ENCODE results near the gene C17orf78. TPM values are rescaled to one million over a fixed set of nuclear protein-coding genes. Genes with fewer than 3 reads are reported as not detected.

C17orf78 gene
- total RNA-seq, result not detected

- Histone ChIP-seq H3K36me3 (no peaks in the 10 kb centered on the region), H3K4me1 (ENCODE audit: control insufficient read depth in 1 of 2, low read depth in 2 of 2) (no peaks in the 10 kb centered on the region), H3K27ac (no peak within 1 kb of the TSS), H3K4me3 (no peak within 1 kb of the TSS), H3K9me3 (no peaks in the 10 kb centered on the region), H3K27me3 (replicated peaks; ENCODE audit: insufficient read depth) (no peaks in the 10 kb centered on the region)
- no peak for DNase-seq (ENCODE audit: low spot score)
- ATAC-seq (ENCODE audit: insufficient number of reproducible peaks, low FRiP score, low read depth), result no peak
- TF ChIP-seq, protein P1, sequence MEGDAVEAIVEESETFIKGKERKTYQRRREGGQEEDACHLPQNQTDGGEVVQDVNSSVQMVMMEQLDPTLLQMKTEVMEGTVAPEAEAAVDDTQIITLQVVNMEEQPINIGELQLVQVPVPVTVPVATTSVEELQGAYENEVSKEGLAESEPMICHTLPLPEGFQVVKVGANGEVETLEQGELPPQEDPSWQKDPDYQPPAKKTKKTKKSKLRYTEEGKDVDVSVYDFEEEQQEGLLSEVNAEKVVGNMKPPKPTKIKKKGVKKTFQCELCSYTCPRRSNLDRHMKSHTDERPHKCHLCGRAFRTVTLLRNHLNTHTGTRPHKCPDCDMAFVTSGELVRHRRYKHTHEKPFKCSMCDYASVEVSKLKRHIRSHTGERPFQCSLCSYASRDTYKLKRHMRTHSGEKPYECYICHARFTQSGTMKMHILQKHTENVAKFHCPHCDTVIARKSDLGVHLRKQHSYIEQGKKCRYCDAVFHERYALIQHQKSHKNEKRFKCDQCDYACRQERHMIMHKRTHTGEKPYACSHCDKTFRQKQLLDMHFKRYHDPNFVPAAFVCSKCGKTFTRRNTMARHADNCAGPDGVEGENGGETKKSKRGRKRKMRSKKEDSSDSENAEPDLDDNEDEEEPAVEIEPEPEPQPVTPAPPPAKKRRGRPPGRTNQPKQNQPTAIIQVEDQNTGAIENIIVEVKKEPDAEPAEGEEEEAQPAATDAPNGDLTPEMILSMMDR (IDR thresholded peaks at IDR 0.05), result no peak
Measured at GRCh38 chr17:37375706-37376105, at the start of gene C17orf78. Gene C17orf78 (plus strand): TSS chr17:37375985. CDS start chr17:37376093, 108 bp downstream.

- H3K36me3 ChIP-seq, result no peaks in the 10 kb centered on the region
- no peak for ATAC-seq (ENCODE audit: insufficient number of reproducible peaks, low FRiP score, low read depth)
- H3K27ac ChIP-seq, result no peak overlapping the region
- no peak for DNase-seq (ENCODE audit: low spot score)
- no peaks in the 10 kb centered on the region for H3K27me3 ChIP-seq (replicated peaks; ENCODE audit: insufficient read depth)
- TF ChIP-seq, protein P1 (IDR thresholded peaks at IDR 0.05), result no peak
- no peaks in the 10 kb centered on the region for H3K9me3 ChIP-seq
- no peaks in the 10 kb centered on the region for H3K4me1 ChIP-seq (ENCODE audit: control insufficient read depth in 1 of 2, low read depth in 2 of 2)
- H3K4me3 ChIP-seq, result no peak overlapping the region
Measured at GRCh38 chr17:37327341-37328090, 48.3 kb upstream of the C17orf78 start.

DNA sequence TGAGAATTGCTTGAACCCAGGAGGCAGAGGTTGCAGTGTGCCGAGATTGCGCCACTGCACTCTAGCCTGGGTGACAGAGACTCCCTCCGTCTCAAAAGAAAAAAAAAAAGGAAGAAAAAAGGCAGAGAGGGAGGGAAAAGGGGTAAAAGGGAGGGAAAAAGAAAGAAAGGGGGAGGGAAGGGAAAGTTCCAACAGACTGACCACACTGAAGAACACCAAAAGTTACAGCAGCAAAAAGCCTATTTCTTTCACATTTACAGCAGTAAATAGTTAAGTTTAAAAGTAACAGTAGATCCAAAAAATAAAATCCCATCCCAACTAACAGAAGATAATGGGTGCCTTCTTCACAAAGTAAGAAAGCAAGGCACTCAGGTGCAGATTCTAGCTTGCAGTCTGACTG lies 36.9 kb upstream of the C17orf78 start:
- Histone ChIP-seq H3K36me3 (no peaks in the 10 kb centered on the region), H3K4me1 (ENCODE audit: control insufficient read depth in 1 of 2, low read depth in 2 of 2) (no peaks in the 10 kb centered on the region), H3K9me3 (no peaks in the 10 kb centered on the region), H3K27me3 (replicated peaks; ENCODE audit: insufficient read depth) (no peaks in the 10 kb centered on the region), H3K27ac (no peak overlapping the region), H3K4me3 (no peak overlapping the region)
- ATAC-seq (ENCODE audit: insufficient number of reproducible peaks, low FRiP score, low read depth), result no peak
- no peak for DNase-seq (ENCODE audit: low spot score)
- TF ChIP-seq, protein P1 (IDR thresholded peaks at IDR 0.05), result no peak

DNA sequence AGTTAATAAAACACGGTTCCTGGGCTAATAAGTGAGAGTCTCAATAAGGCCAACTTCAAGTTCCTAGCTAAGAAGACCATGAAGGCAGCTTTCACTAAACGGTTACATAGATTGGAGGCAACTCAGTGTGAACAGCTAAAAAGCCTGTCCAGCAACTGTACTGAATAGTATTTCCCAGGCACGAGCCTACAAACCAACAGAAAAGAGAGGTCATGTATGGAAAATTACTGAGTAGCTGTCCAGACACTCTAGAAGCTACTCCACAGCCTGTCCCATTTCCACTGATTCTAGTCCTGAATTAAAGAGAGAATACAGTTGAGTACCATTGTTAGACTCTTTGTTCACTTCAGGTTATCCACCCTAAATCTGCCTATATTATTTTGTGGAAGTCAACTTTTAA lies 36.5 kb upstream of the C17orf78 start:
- no peak for DNase-seq (ENCODE audit: low spot score)
- TF ChIP-seq, protein P1 (IDR thresholded peaks at IDR 0.05), result no peak
- Histone ChIP-seq H3K27ac (no peak overlapping the region), H3K4me3 (no peak overlapping the region), H3K4me1 (ENCODE audit: control insufficient read depth in 1 of 2, low read depth in 2 of 2) (no peaks in the 10 kb centered on the region), H3K27me3 (replicated peaks; ENCODE audit: insufficient read depth) (no peaks in the 10 kb centered on the region), H3K9me3 (no peaks in the 10 kb centered on the region), H3K36me3 (no peaks in the 10 kb centered on the region)
- ATAC-seq (ENCODE audit: insufficient number of reproducible peaks, low FRiP score, low read depth), result no peak

DNA sequence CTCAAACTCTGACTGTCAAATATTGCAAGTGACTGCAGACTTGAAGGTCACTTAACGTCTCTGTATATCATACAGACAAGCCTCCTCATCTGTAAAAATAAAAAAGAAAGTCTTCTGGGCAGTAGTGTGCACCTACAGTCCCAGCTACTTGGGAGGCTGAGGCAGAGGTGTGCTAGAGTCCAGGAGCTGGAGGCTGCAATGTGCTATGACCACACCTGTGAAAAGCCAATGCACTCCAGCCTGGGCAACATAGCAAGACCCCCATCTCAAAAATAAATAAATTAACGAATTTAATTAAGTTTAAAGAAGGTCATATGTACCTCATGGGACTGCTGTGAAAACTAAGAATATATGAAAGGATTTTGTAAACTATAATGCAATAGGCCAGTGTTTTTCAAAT lies 35.0 kb upstream of the C17orf78 start:
- ATAC-seq (ENCODE audit: insufficient number of reproducible peaks, low FRiP score, low read depth), result no peak
- no peak overlapping the region for H3K27ac ChIP-seq
- TF ChIP-seq, protein P1 (IDR thresholded peaks at IDR 0.05), result no peak
- H3K4me1 ChIP-seq (ENCODE audit: control insufficient read depth in 1 of 2, low read depth in 2 of 2), result no peaks in the 10 kb centered on the region
- no peaks in the 10 kb centered on the region for H3K27me3 ChIP-seq (replicated peaks; ENCODE audit: insufficient read depth)
- no peaks in the 10 kb centered on the region for H3K36me3 ChIP-seq
- H3K9me3 ChIP-seq, result no peaks in the 10 kb centered on the region
- no peak overlapping the region for H3K4me3 ChIP-seq
- no peak for DNase-seq (ENCODE audit: low spot score)
